GM19324 (cell line): ENCODE data around the gene GHRH.

ENCODE experiments used
- ATAC-seq: cut with Tn5 transposase; IDR thresholded peaks from one replicate; pipeline ENCODE4 v1.9.1; 2021; ENCODE audit warnings: mild to moderate bottlenecking, moderate library complexity; ENCODE audit not compliant: unreplicated experiment, low FRiP score

Gene GHRH

DNA sequence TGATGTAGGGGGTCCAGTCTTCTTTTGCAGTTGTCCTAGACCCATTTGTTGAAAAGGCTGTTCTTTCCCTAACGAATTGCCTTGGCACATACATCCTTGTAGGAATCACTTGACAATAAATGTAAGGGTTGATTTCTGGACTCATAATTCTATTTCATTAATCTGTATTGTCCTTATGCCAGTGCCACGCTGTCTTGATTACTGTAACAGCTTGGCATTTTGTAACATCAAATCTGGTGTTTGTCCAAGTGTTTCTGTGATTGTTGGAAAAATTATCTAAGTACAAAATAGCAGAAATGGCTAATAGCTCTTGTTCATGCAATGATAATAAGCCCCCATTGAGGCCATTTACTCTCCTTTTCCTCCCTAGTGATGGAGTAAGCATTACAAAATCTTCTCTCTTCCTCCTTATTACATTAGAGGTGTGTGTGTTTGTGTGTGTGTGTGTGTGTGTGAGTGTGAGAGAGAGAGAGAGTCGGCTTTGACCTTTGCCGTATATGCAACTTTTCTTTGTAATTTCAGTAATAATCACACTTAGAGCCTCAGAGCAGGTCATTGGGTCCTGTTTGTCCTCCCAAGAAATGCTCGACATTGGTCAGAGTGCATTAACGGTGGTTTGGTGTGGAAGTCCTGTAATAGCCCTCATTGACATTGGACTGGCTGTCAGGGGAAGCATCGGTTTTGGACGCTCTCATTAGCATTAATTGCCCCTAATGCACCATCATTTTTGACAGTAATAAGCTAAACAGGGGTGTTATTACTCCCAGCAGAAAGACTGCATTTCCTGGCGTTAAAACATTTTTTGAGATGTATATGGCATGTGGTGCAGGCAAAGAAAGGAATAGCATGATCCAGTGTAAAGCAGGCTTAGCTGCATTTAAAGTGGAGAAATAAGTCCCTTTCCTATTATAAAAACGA is 41.6 kb downstream of the GHRH start:
- ATAC-seq, result no peak

GRCh38 chr20:37218976-37219375 is 42.6 kb downstream of the GHRH start:
- ATAC-seq, result no peak

DNA sequence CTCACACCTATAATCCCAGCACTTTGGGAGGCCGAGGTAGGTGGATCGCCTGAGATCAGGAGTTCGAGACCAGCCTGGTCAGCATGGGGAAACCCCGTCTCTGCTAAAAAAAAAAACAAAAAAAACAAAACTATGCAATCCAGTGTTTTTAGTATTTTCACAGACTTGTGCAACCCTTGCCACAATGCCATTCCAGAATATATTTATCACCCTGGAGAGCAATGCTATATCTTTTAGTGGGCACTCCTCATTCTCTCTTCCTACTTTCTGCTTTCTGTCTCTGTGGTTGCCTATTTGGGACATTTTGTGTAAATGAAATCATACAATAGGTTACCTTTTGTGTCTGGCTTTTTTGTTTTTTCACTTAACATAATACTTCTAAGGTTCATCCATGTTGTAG is 43.2 kb downstream of the GHRH start:
- ATAC-seq, result no peak

DNA sequence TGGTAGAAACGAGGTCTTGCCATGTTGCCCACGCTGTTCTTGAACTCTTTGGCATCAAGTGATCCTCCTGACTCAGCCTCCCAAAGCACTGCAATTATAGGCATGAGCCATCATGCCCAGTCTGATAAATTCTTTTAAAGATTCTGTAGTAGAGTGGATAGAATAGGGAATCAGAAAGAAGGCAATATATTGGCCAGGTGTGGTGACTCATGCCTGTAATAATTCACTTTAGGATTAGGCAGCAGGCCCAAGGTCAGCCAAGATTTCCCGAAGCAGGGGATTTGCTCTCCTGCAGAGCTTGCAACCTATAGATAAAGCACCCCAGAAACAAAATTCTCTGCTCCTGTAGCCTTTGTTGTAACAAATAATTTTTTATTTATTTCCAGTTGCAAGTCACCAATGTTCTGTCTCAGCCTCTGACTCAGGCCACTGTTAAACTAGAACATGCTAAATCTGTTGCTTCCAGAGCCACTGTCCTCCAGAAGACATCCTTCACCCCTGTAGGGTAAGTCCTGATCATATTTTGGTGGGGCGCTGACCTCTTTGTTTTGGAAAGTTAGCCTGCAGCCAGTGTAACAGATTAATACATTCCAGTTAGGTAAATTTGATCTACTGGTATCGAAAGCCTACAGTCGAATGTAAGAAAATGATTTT is 51.8 kb downstream of the GHRH start:
- ATAC-seq, result no peak

DNA sequence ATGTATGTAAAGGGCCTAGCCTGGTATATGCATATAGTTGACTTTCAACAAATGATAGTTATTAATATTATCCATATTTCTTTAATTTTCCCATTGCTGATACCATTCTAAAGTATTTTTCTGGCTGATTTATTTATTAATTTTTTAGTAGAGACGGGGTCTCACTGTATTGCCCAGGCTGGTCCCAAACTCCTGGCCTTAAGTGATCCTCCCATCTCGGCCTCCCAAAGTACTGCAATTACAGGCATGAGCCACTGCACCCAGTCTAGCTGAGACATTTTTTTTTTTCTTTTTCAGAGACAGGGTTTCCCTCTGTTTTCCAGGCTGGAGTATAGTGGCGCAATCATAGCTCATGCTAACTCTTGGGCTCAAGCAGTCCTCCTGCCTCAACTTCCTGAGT is 52.4 kb downstream of the GHRH start:
- ATAC-seq, result no peak

GRCh38 chr20:37207171-37207570 is 54.4 kb downstream of the GHRH start:
- ATAC-seq, result no peak

- ATAC-seq, result no peak
Measured at GRCh38 chr20:37205794-37206193, 55.8 kb downstream of the GHRH start.

GRCh38 chr20:37205130-37205529 is 56.5 kb downstream of the GHRH start:
- no peak for ATAC-seq

GRCh38 chr20:37204056-37204455 is 57.6 kb downstream of the GHRH start:
- no peak for ATAC-seq

DNA sequence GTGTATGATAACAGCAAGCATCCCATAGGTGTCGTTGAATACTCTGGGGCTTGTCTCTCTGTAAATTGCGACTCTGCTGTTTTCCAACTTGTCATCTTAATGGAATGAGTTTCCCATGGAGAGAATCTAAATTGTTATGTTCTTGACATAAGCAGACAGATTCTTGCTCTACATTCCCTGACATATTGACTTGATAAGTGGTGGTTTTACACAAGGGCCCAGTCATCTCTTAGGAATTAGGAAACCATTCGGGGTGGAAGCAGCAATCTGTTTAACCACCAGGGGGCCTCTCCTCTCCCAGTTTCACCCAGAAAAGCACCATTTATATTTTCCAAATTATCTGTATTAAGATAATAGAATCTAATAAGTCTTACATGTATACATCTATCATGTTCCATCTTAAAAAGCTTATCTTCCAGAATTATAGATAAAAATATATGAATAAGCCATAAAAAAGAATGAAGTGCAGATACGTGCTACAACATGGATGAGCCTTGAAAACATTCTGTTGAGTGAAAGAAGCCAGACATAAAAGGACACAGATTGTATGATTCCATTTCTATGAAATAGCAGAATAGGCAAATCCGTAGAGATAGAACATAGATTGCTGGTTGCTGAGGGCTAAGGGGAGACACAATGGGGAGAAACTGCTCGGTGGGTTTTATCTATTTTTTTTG is 59.2 kb downstream of the GHRH start:
- ATAC-seq, result no peak

GRCh38 chr20:37201827-37202162 is 59.8 kb downstream of the GHRH start:
- no peak for ATAC-seq
